Left colon (tissue), 2 donors: ENCODE measurements around the gene CEP152. TPM values are rescaled to one million over a fixed set of nuclear protein-coding genes. Genes with fewer than 3 reads are reported as not detected.

Experiments
- total RNA-seq, 2 donors: library from RNA; stranded (reverse); fragmentation: NEBNext Ultra II Directional; extraction: Animal tissue kit (Norgen Biotek cat#: 25700); gene quantifications; one replicate each; pipeline ENCODE4 v1.2.1, GENCODE V29; 2021
- donor health status: DM: no; HTN: no; CAD: no.
- donor health status: DM: yes; HTN: yes; CAD: no.

The CEP152 gene
- total RNA-seq, 2 donors from 2014 or later = 5.9 to 7.8 TPM

Other genes starting within 250 kb of the CEP152 start
- gene FBN1, start 165.4 kb downstream of the CEP152 start, total RNA-seq = 10 to 100 TPM; 10.7 to 16.8 TPM
- 10 to 100 TPM; 47.1 to 65.8 TPM for gene EID1, start 67.1 kb upstream of the CEP152 start, total RNA-seq
- under 1 TPM; 0.24 to 0.81 TPM for gene SHC4, start 152.8 kb upstream of the CEP152 start, total RNA-seq
- gene SECISBP2L, start 235.4 kb upstream of the CEP152 start, total RNA-seq = 10 to 100 TPM; 40.9 to 48.5 TPM